Suprapubic skin (tissue), 4 donors: ENCODE data around the gene DAB2IP. TPM values are rescaled to one million over a fixed set of nuclear protein-coding genes. Genes with fewer than 3 reads are reported as not detected.

Experiments used
- DNase-seq, 2 donors: peaks; one replicate each; pipeline ENCODE4 v3.0.0-alpha.2; 2019; ENCODE audit warnings: low spot score in 2 of 2
- H3K27ac ChIP-seq: fragments of 200-600 bp; sonication (generic); one replicate; pipeline ENCODE4 v1.5.1; 2019
- H3K27me3 ChIP-seq: fragments of 200-600 bp; sonication (generic); one replicate; pipeline ENCODE4 v1.5.1; 2019
- H3K36me3 ChIP-seq: fragments of 200-600 bp; sonication (generic); one replicate; pipeline ENCODE4 v1.5.1; 2019
- H3K4me1 ChIP-seq: fragments of 200-600 bp; sonication (generic); one replicate; pipeline ENCODE4 v1.5.1; 2019
- H3K4me3 ChIP-seq: fragments of 200-600 bp; sonication (generic); one replicate; pipeline ENCODE4 v1.5.1; 2019; ENCODE audit warnings: mild to moderate bottlenecking
- H3K9me3 ChIP-seq: fragments of 200-600 bp; sonication (generic); one replicate; pipeline ENCODE4 v1.5.1; 2019
- CTCF ChIP-seq, 2 donors: fragments of 200-600 bp in 1 of 2; fragments of 450-650 bp in 1 of 2; sonication (generic) in 1 of 2; IDR thresholded peaks; one replicate each; pipeline ENCODE4 v1.5.1; 2016 to 2019; ENCODE audit warnings: antibody characterized with exemption in 2 of 2, mild to moderate bottlenecking in 1 of 2, moderate library complexity in 1 of 2
- EP300 ChIP-seq: sonication (generic); formaldehyde crosslinking; IDR thresholded peaks from one replicate; pipeline ENCODE4 v1.6.1; 2017; ENCODE audit warnings: antibody characterized with exemption
- POLR2A ChIP-seq, 2 donors: fragments of 450-650 bp; IDR thresholded peaks; one replicate each; pipeline ENCODE4 v1.6.1; 2017; ENCODE audit warnings: antibody characterized with exemption in 2 of 2, mild to moderate bottlenecking in 2 of 2, moderate library complexity in 2 of 2
- POLR2AphosphoS5 ChIP-seq, 3 donors: sonication (generic); formaldehyde crosslinking; IDR thresholded peaks; one replicate each; pipeline ENCODE4 v1.6.1; 2017; ENCODE audit warnings: antibody characterized with exemption in 3 of 3
- whole genome bisulfite sequencing: methylation state at CpG from one replicate; pipeline ENCODE4 v1.1.5; 2018; 5-methylcytosine and 5-hydroxymethylcytosine counted together
- total RNA-seq, 4 donors: library from RNA; depleted of rRNA; stranded (reverse); fragments of >200 nt; gene quantifications; one replicate each; pipeline ENCODE4 v1.1.0, GENCODE V29; 2016

The DAB2IP gene
- total RNA-seq, 4 donors from 2014 or later = 47.6 to 55.6 (median 50.3) TPM

- WGBS = 77% methylated on average over 12 of the region's 12 CpGs
- DNase-seq = peak in 1 of 2 donors; percentile 59
- Histone ChIP-seq H3K4me1 (no peaks in the 10 kb centered on the region), H3K9me3 (no peaks in the 10 kb centered on the region), H3K36me3 (no peaks in the 10 kb centered on the region), H3K4me3 (no peak overlapping the region), H3K27ac (no peak overlapping the region), H3K27me3 (no peaks in the 10 kb centered on the region)
- no peak for TF ChIP-seq EP300
- TF ChIP-seq POLR2AphosphoS5 (IDR thresholded peaks at IDR 0.05) = no peak
- no peak for TF ChIP-seq POLR2A (IDR thresholded peaks at IDR 0.05)
- no peak for TF ChIP-seq CTCF (IDR thresholded peaks at IDR 0.05)
Observed at GRCh38 chr9:121825031-121825691, 173.7 kb downstream of the DAB2IP start.

DNA sequence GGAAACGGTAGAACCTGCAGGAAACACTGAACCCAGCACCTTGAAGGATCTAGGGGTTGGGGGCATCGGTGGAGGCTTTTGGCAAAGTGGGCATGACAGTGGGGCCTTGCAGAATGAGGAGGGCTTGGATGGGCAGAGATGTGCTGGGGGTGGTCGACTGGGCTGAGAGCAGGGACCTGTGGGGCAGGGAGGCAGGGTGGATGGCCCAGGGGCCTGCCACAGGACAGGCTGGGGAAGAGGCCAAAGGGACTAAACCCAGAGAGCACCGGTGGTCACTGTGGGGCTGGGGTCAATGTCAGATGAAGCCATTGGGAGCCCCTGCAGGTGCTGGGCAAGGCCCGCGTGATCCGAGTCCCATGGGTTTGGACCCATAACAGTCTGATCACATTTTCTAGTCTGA lies 175.3 kb downstream of the DAB2IP start:
- no peaks in the 10 kb centered on the region for H3K27me3 ChIP-seq
- no peaks in the 10 kb centered on the region for H3K4me1 ChIP-seq
- H3K27ac ChIP-seq = no peak overlapping the region
- H3K9me3 ChIP-seq = no peaks in the 10 kb centered on the region
- no peak for TF ChIP-seq POLR2A (IDR thresholded peaks at IDR 0.05)
- TF ChIP-seq POLR2AphosphoS5 (IDR thresholded peaks at IDR 0.05) = no peak
- TF ChIP-seq EP300 = no peak
- no peak for TF ChIP-seq CTCF (IDR thresholded peaks at IDR 0.05)
- no peak for DNase-seq
- no peak overlapping the region for H3K4me3 ChIP-seq
- H3K36me3 ChIP-seq = no peaks in the 10 kb centered on the region
- WGBS = 85% methylated on average over 7 of the region's 7 CpGs

- Histone ChIP-seq H3K9me3 (no peaks in the 10 kb centered on the region), H3K4me1 (no peaks in the 10 kb centered on the region), H3K27ac (no peak overlapping the region), H3K4me3 (no peak overlapping the region), H3K36me3 (no peaks in the 10 kb centered on the region), H3K27me3 (no peaks in the 10 kb centered on the region)
- no peak for TF ChIP-seq CTCF (IDR thresholded peaks at IDR 0.05)
- TF ChIP-seq POLR2AphosphoS5 (IDR thresholded peaks at IDR 0.05) = no peak
- no peak for TF ChIP-seq EP300
- TF ChIP-seq POLR2A (IDR thresholded peaks at IDR 0.05) = no peak
- DNase-seq = no peak
- 92% methylated on average over 17 of the region's 17 CpGs for WGBS
Observed at GRCh38 chr9:121827251-121827967, 176.0 kb downstream of the DAB2IP start.

DNA sequence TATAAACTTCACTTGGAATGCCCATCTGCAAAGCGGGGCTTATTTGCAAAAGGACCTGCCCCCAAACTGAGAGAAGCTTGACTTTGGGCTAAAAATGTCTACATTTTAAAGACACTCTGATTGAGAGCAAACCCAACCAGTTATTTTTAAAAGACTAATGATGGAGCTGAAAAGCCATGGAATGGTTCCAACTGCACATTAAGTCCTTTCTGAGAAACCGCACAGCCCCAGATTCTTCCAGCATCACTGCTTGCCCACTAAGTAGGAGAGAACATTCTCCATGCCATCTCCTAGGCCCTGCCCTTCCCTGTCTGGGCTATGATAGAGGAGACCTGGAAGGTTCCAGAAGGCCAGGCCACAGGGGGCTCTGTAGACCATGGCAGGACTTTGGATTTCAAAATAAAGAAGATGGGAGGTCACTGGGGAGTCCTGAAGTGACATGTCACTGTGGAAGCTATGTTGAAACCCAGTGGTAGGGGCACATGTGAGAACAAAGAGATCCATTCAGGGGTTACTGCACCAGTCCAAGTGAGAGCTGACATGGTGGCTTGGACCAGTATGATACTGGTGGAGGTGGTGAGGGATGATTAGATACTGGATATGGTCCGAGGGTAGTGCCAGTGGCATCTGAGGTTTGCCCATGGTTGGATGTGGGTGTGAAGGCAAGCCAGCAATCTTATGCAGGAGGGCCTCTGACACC lies 179.2 kb downstream of the DAB2IP start:
- 87% methylated on average over 3 of the region's 3 CpGs for whole genome bisulfite sequencing
- Histone ChIP-seq H3K36me3 (no peaks in the 10 kb centered on the region), H3K27ac (no peak overlapping the region), H3K4me3 (no peak overlapping the region), H3K4me1 (no peaks in the 10 kb centered on the region), H3K27me3 (no peaks in the 10 kb centered on the region), H3K9me3 (no peaks in the 10 kb centered on the region)
- no peak for TF ChIP-seq EP300
- DNase-seq = no peak

DNA sequence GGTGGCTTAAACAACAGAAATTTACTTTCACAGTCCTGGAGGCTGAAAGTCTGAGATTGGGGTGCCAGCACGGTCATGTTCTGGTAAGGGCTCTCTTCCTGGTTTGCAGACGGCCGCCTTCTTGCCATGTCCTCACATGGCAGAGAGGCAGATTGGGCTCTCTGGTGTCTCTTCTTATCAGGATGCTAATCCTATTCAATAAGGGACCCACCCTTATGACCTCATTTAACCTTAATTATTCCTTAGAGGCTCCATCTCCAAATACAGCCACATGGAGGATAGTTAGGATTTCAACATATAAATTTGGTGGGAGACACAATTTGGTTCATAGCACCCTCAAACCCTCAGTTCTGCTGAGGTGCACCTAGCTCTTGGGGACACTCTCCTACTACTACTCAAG lies 180.4 kb downstream of the DAB2IP start:
- Histone ChIP-seq H3K9me3 (no peaks in the 10 kb centered on the region), H3K27ac (no peak overlapping the region), H3K4me3 (no peak overlapping the region), H3K36me3 (no peaks in the 10 kb centered on the region), H3K27me3 (no peaks in the 10 kb centered on the region), H3K4me1 (no peaks in the 10 kb centered on the region)
- TF ChIP-seq POLR2A (IDR thresholded peaks at IDR 0.05) (no peak), EP300 (no peak), POLR2AphosphoS5 (IDR thresholded peaks at IDR 0.05) (no peak), CTCF (IDR thresholded peaks at IDR 0.05) (no peak)
- WGBS = 98% methylated on average over 3 of the region's 3 CpGs
- no peak for DNase-seq
